SK-N-SH (cell line): ENCODE results near the gene C3orf70. TPM values are rescaled to one million over a fixed set of nuclear protein-coding genes. Genes with fewer than 3 reads are reported as not detected.

Experiments
- CTCF ChIA-PET: fragments of 300-600, 350-600 bp; formaldehyde crosslinking; extraction: SDS; loops from one replicate; lab custom pipeline; 2021; lab: Yijun Ruan, JAX
- POLR2A ChIA-PET: fragments of 350-600 bp; sonication (Branson Sonifier 250); formaldehyde crosslinking; extraction: SDS; loops from one replicate; lab custom pipeline; 2020; ENCODE audit warnings: antibody characterized with exemption, inconsistent platforms; lab: Yijun Ruan, JAX
- DNase-seq: peaks from one replicate; pipeline ENCODE4 v3.0.0; 2012
- H2AFZ ChIP-seq: fragments of 200-600 bp; sonication (generic); 2 replicates; pipeline ENCODE4 v1.8.1; 2016; ENCODE audit warnings: antibody characterized with exemption, mild to moderate bottlenecking, low read depth
- H3F3A ChIP-seq: fragments of 200-600 bp; sonication (generic); replicated peaks from 2 replicates; pipeline ENCODE3; 2016; ENCODE audit warnings: antibody characterized with exemption, mild to moderate bottlenecking; ENCODE audit not compliant: insufficient read depth
- H3K27ac ChIP-seq, 2 experiments: fragments of 200-500 bp in 1 of 2; fragments of 200-600 bp in 1 of 2; sonication (Bioruptor generic) in 1 of 2; sonication (generic), shearing (Covaris generic) in 1 of 2; 2 replicates each; pipeline versions ENCODE4 v1.5.1 to v1.6.1; 2014 to 2016; ENCODE audit warnings: low read depth in 2 of 2, inconsistent platforms in 1 of 2, low read length in 1 of 2, mild to moderate bottlenecking in 1 of 2, mixed read lengths in 1 of 2
- H3K27me3 ChIP-seq: fragments of 200-600 bp; sonication (generic), shearing (Covaris generic); 2 replicates; pipeline ENCODE4 v1.6.1; 2016; ENCODE audit warnings: mixed run types; ENCODE audit not compliant: insufficient read depth
- H3K36me3 ChIP-seq, 2 experiments: fragments of 200-500 bp in 1 of 2; fragments of 200-600 bp in 1 of 2; sonication (Bioruptor generic) in 1 of 2; sonication (generic) in 1 of 2; replicated peaks in 1 of 2; 2 replicates each; pipeline versions ENCODE3 to v1.5.1; 2014 to 2016; ENCODE audit warnings: low read length in 1 of 2, mild to moderate bottlenecking in 1 of 2; ENCODE audit not compliant: insufficient read depth in 2 of 2, control insufficient read depth in 1 of 2
- H3K4me1 ChIP-seq, 2 experiments: fragments of 200-500 bp in 1 of 2; fragments of 200-600 bp in 1 of 2; sonication (Bioruptor generic) in 1 of 2; sonication (generic), shearing (Covaris generic) in 1 of 2; 2 replicates each; pipeline versions ENCODE4 v1.5.1 to v1.6.1; 2014 to 2016; ENCODE audit warnings: low read depth in 1 of 2, low read length in 1 of 2, mixed run types in 1 of 2; ENCODE audit not compliant: insufficient read depth in 2 of 2, control insufficient read depth in 1 of 2
- H3K4me2 ChIP-seq: fragments of 200-600 bp; sonication (generic), shearing (Covaris generic); 2 replicates; pipeline ENCODE4 v1.6.1; 2017; ENCODE audit warnings: mixed run types
- H3K4me3 ChIP-seq, 2 experiments: fragments of 200-500 bp in 1 of 2; fragments of 200-600 bp in 1 of 2; sonication (Bioruptor generic) in 1 of 2; sonication (generic), shearing (Covaris generic) in 1 of 2; 2 replicates each; pipeline versions ENCODE4 v1.5.1 to v1.8.1; 2014 to 2016; ENCODE audit warnings: low read depth in 2 of 2, inconsistent platforms in 1 of 2, low read length in 1 of 2, mild to moderate bottlenecking in 1 of 2, mixed read lengths in 1 of 2, moderate library complexity in 1 of 2
- H3K79me2 ChIP-seq: fragments of 200-600 bp; sonication (generic); 2 replicates; pipeline ENCODE4 v1.8.1; 2017; ENCODE audit warnings: mild to moderate bottlenecking; ENCODE audit not compliant: insufficient read depth
- H3K9ac ChIP-seq: fragments of 200-600 bp; sonication (generic); 2 replicates; pipeline ENCODE4 v1.6.1; 2017; ENCODE audit warnings: mixed run types
- H3K9me2 ChIP-seq: fragments of 200-600 bp; sonication (generic); 2 replicates; pipeline ENCODE4 v1.6.1; 2017; ENCODE audit warnings: mixed run types
- H3K9me3 ChIP-seq: fragments of 200-600 bp; sonication (generic); 2 replicates; pipeline ENCODE4 v1.6.1; 2017; ENCODE audit warnings: mixed run types, mild to moderate bottlenecking, moderate library complexity
- H4K20me1 ChIP-seq: fragments of 200-600 bp; sonication (generic); 2 replicates; pipeline ENCODE4 v1.6.1; 2017; ENCODE audit warnings: mild to moderate bottlenecking, mixed run types; ENCODE audit not compliant: insufficient read depth
- EP300 ChIP-seq, 2 experiments: IDR thresholded peaks; 2 replicates each; pipeline versions ENCODE4 v1.4.0 to v1.6.1; 2012; ENCODE audit warnings: borderline replicate concordance in 1 of 2, low read depth in 1 of 2, low read length in 1 of 2
- EZH2phosphoT487 ChIP-seq: fragments of 200-600 bp; sonication (generic); IDR thresholded peaks from 2 replicates; pipeline ENCODE4 v1.6.1; 2017; ENCODE audit warnings: low read depth, mixed run types, mild to moderate bottlenecking, antibody characterized with exemption, moderate library complexity, borderline replicate concordance
- JUND ChIP-seq: IDR thresholded peaks from 2 replicates; pipeline ENCODE4 v1.4.0; 2012
- MEF2A ChIP-seq: IDR thresholded peaks from 2 replicates; pipeline ENCODE4 v1.4.0; 2012; ENCODE audit warnings: low read depth, borderline replicate concordance
- NFIC ChIP-seq: IDR thresholded peaks from 2 replicates; pipeline ENCODE4 v1.4.0; 2012; ENCODE audit warnings: borderline replicate concordance
- NRF1 ChIP-seq: IDR thresholded peaks from 2 replicates; pipeline ENCODE4 v1.6.1; 2012; ENCODE audit warnings: low read depth, mild to moderate bottlenecking, low read length
- RAD21 ChIP-seq: IDR thresholded peaks from 2 replicates; pipeline ENCODE4 v1.6.1; 2012; ENCODE audit warnings: mild to moderate bottlenecking, low read length
- RCOR1 ChIP-seq: fragments of 150-350 bp; IDR thresholded peaks from 2 replicates; pipeline ENCODE4 v1.6.1; 2017; ENCODE audit warnings: antibody characterized with exemption, low read length
- TEAD4 ChIP-seq: IDR thresholded peaks from 2 replicates; pipeline ENCODE4 v1.4.0; 2012; ENCODE audit warnings: mild to moderate bottlenecking, borderline replicate concordance; ENCODE audit not compliant: insufficient read depth
- USF2 ChIP-seq: fragments of 150-350 bp; IDR thresholded peaks from 2 replicates; pipeline ENCODE4 v1.6.1; 2017; ENCODE audit warnings: antibody characterized with exemption, low read length, low read depth, borderline replicate concordance
- YY1 ChIP-seq: IDR thresholded peaks from 2 replicates; pipeline ENCODE4 v1.4.0; 2012; ENCODE audit warnings: low read depth, mild to moderate bottlenecking
- WGBS: methylation state at CpG from one replicate; pipeline ENCODE4 v1.1.6; 2017; ENCODE audit warnings: low lambda C conversion rate; 5-methylcytosine and 5-hydroxymethylcytosine counted together
- polyA plus RNA-seq, 3 experiments: library from polyadenylated mRNA; depleted of rRNA; stranded (reverse); fragments of >200 nt; gene quantifications; 2 replicates each; pipeline ENCODE4 v1.2.3, GENCODE V29; 2012
- TF ChIP-seq, protein P1 (sequence below): IDR thresholded peaks from 2 replicates; pipeline ENCODE4 v1.4.0; 2012; ENCODE audit warnings: low read depth, borderline replicate concordance

Gene C3orf70
- polyA plus RNA-seq, 1 of the 3 experiments (the other 2 are of a cell fraction) = under 0.01 TPM

- no peak overlapping the region for H3K27ac ChIP-seq
- ChIA-PET CTCF (interaction anchor here (2.1 kb wide), 1 partner anchor 15 kb away, joined by 9 read pairs; no protein-coding TSS in a partner anchor), POLR2A (no interaction called here)
- TF ChIP-seq, protein P1, sequence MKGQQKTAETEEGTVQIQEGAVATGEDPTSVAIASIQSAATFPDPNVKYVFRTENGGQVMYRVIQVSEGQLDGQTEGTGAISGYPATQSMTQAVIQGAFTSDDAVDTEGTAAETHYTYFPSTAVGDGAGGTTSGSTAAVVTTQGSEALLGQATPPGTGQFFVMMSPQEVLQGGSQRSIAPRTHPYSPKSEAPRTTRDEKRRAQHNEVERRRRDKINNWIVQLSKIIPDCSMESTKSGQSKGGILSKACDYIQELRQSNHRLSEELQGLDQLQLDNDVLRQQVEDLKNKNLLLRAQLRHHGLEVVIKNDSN = no peak
- TF ChIP-seq USF2 = no peak
- TF ChIP-seq YY1 = no peak
- no peak for TF ChIP-seq NRF1
- TF ChIP-seq RCOR1 = no peak
- TF ChIP-seq JUND = no peak
- no peak for TF ChIP-seq TEAD4
- TF ChIP-seq NFIC = no peak
- no peak for TF ChIP-seq RAD21
- no peak for TF ChIP-seq EZH2phosphoT487
- TF ChIP-seq EP300 (IDR thresholded peaks at IDR 0.05; ENCODE audit: borderline replicate concordance in 1 of 2, low read depth in 1 of 2, low read length in 1 of 2) = no peak
- no peaks in the 10 kb centered on the region; the same call in 1 of the 2 replicates for H3K27me3 ChIP-seq
- no peaks in the 10 kb centered on the region for H3K9me3 ChIP-seq
- no peak for DNase-seq
- H3K79me2 ChIP-seq = no peaks in the 10 kb centered on the region
- H3K36me3 ChIP-seq = no peaks in the 10 kb centered on the region
- H3K4me1 ChIP-seq = no peaks in the 10 kb centered on the region
- no peak overlapping the region for H2AFZ ChIP-seq
- no peaks in the 10 kb centered on the region for H3F3A ChIP-seq
- H3K4me3 ChIP-seq = no peak overlapping the region
- no peak overlapping the region for H3K9ac ChIP-seq
- H4K20me1 ChIP-seq = no peaks in the 10 kb centered on the region
- H3K4me2 ChIP-seq = no peak overlapping the region
- no peaks in the 10 kb centered on the region for H3K9me2 ChIP-seq
- 42% methylated on average over 5 of the region's 5 CpGs for WGBS
Measured at GRCh38 chr3:185161761-185162160, 8.9 kb upstream of the C3orf70 start.

- no peaks in the 10 kb centered on the region for H3K9me2 ChIP-seq
- ChIA-PET POLR2A (no interaction called here), CTCF (interaction anchor here (1.1 to 2.1 kb wide), 2 partner anchors 19 to 26 kb away, joined by 3 to 12 read pairs; no protein-coding TSS in a partner anchor)
- H3K27ac ChIP-seq = no peak overlapping the region
- H3K4me2 ChIP-seq = no peak overlapping the region
- H3K4me1 ChIP-seq = peaks cover 0 to 6% of the 10 kb centered on the region in 2 experiments; a peak in 1 of 4 replicates
- no peak for DNase-seq
- no peaks in the 10 kb centered on the region for H3K9me3 ChIP-seq
- no peaks in the 10 kb centered on the region for H3K36me3 ChIP-seq
- H3F3A ChIP-seq = no peaks in the 10 kb centered on the region
- H3K27me3 ChIP-seq = peaks cover 17% of the 10 kb centered on the region
- no peak overlapping the region for H2AFZ ChIP-seq
- H3K4me3 ChIP-seq = no peak overlapping the region
- WGBS = 65% methylated on average over 3 of the region's 3 CpGs
- no peaks in the 10 kb centered on the region for H3K79me2 ChIP-seq
- H3K9ac ChIP-seq = no peak overlapping the region
- TF ChIP-seq YY1 (no peak), MEF2A (no peak)
- no peaks in the 10 kb centered on the region for H4K20me1 ChIP-seq
Measured at GRCh38 chr3:185157347-185157746, 4.5 kb upstream of the C3orf70 start.
